Hepatocyte (in vitro differentiated cells): ENCODE results near the gene CEMIP2.

Experiments
- CTCF ChIP-seq: fragments of 200-600 bp; sonication (generic); IDR thresholded peaks from 2 replicates; pipeline ENCODE4 v1.5.1; 2016; ENCODE audit warnings: antibody characterized with exemption, mild to moderate bottlenecking; ENCODE audit not compliant: poor library complexity
- EZH2 ChIP-seq: fragments of 200-600 bp; sonication (generic); IDR thresholded peaks from 2 replicates; pipeline ENCODE4 v1.6.1; 2016; ENCODE audit warnings: antibody characterized with exemption, mild to moderate bottlenecking, borderline replicate concordance
- EZH2phosphoT487 ChIP-seq: fragments of 200-600 bp; sonication (generic); IDR thresholded peaks from one replicate; pipeline ENCODE4 v1.6.1; 2018; ENCODE audit warnings: antibody characterized with exemption, mild to moderate bottlenecking, low read depth, moderate library complexity; ENCODE audit not compliant: unreplicated experiment, severe bottlenecking

DNA sequence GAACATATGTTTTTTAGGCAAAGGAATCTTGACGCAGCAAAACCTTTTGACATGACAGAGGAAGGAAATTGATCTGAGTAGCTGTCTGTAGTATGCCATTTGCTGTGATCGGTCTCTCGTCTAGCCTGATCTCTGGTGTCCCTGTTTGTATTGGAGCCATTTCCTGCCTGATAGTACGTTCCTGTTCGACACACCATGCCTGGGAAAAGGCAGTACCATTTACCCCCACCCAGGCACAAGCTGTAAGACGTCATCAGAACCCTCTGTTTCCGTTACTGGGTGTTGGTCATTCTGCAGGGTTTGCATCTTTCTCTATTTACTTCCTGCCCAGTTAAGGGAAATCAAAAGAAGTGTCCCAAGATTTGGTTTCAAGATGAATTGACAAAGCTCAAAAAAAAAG lies 129.7 kb downstream of the CEMIP2 start:
- TF ChIP-seq CTCF (no peak), EZH2phosphoT487 (no peak), EZH2 (no peak)
